HG03565 (cell line): ENCODE data around the gene EMCN.

Experiments
- ATAC-seq: cut with Tn5 transposase; IDR thresholded peaks from one replicate; pipeline ENCODE4 v1.9.1; 2021; ENCODE audit warnings: mild to moderate bottlenecking, moderate library complexity; ENCODE audit not compliant: unreplicated experiment

Gene EMCN

DNA sequence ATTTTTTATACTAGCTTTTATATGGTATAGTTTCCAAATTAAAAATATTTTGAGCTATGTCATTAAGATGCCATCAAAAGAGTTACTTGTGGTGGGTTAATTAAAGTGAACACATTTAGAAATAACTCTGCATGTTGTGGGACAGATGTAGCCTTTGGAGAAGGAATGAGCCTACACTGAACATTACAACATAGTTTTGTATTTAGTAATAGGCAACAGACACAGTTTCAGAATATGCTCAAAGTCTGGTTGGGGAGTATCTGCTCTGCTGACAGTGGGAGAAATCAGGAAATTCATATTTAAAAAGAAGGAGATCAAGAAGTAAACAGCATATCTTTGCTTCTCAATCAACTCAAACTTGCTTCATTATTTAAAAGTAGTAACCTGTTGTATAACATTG lies 23.7 kb downstream of the EMCN start:
- ATAC-seq = no peak

DNA sequence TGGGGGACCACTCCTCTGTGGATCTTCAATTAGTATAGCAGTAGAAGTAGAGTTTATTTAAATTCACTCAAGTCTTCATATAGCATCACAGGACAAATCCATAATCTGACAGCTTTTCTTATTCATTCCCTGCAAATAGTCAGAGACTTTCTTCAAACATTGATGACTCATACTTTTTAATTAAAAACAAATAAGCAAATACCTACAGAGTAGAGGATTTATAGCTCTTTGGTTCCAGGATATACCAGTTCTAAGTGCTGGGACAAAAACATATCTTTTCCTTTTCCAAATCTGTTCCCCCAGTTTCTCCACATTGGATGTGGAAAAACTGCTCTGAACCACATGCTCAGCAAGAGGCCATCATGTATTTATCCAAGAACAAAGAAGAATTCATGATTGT lies 24.1 kb downstream of the EMCN start:
- no peak for ATAC-seq

- ATAC-seq = no peak
Measured at GRCh38 chr4:100492129-100492528, 25.7 kb downstream of the EMCN start.

DNA sequence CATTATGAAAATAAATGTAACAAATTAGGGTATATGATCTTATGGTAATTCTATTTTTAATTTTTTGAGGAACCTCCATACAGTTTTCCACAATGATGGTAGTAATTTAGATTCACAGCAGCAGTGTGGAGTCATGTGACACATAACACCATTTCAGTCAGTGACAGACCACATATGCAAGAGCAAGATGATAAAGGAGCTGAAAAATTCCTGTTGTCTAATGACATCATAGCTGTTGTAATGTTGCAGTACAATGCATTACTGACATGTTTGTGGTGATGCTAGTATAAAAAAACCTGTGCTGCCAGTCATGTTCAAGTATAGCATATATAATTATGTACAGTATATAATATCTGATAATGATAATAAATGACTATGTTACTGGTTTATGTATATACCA lies 28.5 kb downstream of the EMCN start:
- ATAC-seq = no peak

- no peak for ATAC-seq
Measured at GRCh38 chr4:100486496-100486895, 31.3 kb downstream of the EMCN start.

GRCh38 chr4:100483796-100484195 lies 34.0 kb downstream of the EMCN start:
- ATAC-seq = no peak

- no peak for ATAC-seq
Measured at GRCh38 chr4:100479971-100480370, 37.9 kb downstream of the EMCN start.

DNA sequence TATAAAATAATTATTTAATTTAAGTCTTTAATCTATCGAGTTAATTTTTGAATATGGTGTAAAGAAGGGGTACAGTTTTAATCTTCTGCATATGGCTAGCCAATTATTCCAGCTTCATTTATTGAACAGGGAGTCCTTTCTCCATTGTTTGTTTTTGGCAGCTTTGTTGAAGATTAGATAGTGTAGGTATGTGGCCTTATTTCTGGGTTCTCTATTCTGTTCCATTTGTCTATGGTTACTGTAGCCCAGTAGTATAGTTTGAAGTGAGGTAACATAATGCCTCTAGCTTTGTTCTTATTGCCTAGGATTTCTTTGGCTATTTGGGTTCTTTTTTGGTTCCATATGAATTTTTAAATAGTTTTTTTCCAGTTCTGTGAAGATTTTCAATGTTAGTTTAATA lies 48.3 kb downstream of the EMCN start:
- no peak for ATAC-seq

GRCh38 chr4:100466501-100466900 lies 51.3 kb downstream of the EMCN start:
- no peak for ATAC-seq

DNA sequence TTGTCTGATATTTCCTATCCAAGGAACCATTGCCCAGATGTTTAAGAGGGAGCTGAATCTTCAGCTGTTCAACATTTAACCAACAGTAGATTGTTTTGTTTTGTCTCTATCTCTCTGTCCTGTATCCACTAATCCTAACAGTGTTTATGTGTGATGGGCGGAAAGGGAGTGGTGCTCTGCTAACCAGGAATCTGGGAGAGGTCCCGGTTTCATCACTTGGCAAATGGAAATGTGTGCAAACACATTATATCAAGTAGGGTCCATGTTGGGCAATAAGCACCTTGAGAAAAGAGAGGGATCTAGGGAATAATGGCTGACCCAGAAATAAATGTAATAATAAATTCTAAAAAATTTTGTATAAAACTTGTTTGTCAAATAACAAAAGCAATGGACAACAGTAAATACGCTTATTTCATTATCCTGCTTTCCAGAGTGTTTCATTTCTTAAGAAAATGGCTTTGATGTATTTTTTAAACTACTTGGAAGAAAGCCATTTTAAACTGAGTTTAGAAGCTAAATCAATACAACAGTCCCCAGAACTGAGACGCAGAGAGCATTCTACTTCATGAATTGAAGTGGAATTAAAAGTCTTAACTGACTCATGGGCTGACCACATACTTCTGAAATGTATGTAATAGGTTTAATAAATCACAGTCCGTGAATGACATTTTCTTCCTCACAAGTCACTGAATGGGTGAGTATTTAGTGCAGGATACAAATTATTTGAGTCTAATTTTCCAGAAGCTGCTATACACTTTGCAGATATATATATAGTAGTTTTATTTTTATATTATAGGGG lies 55.8 kb downstream of the EMCN start:
- no peak for ATAC-seq

GRCh38 chr4:100450449-100450848 lies 67.4 kb downstream of the EMCN start:
- no peak for ATAC-seq

DNA sequence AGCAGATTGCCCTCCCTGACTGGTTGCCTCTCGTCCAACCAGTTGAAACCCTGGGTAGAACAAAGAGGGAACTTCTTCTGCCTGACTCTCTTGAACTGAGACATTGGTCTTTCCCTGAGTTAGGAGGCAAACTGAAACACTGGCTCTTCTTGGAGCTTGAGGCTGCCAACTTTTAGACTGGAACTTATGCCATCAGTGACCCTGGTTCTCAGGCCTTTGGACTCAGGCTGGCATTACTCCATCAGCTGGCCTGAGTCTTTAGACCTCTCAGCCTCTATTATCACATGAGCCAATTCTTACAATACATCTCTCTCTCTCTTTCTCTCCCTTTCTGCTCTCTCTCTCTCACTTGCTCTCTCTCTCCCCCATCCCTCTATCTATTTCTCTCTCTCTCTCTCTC lies 86.4 kb downstream of the EMCN start:
- ATAC-seq = no peak

- no peak for ATAC-seq
Measured at GRCh38 chr4:100430451-100430850, 87.4 kb downstream of the EMCN start.

DNA sequence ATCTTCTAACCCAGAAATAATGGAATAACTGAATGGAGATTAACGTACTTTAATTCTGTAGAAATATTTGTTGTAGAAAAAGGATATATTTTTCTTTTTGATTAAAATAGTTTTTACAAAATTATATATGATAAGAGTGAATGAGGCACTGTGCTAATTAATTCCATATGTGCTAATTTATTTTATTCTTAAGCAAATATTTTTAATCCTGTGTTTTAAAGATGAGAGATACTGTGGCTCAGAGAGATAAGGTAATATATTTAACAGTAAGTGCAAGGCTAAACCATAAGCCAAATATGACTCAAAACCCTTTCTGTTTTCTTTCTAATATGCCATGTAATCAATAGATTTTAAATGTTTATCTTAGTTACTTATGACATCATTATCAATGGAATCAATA lies 88.2 kb downstream of the EMCN start:
- ATAC-seq = no peak

GRCh38 chr4:100428051-100428450 lies 89.8 kb downstream of the EMCN start:
- no peak for ATAC-seq

- ATAC-seq = no peak
Measured at GRCh38 chr4:100424376-100424775, 93.4 kb downstream of the EMCN start.

GRCh38 chr4:100422894-100423293 lies 94.9 kb downstream of the EMCN start:
- ATAC-seq = no peak

GRCh38 chr4:100421361-100421978 lies 96.4 kb downstream of the EMCN start:
- no peak for ATAC-seq

DNA sequence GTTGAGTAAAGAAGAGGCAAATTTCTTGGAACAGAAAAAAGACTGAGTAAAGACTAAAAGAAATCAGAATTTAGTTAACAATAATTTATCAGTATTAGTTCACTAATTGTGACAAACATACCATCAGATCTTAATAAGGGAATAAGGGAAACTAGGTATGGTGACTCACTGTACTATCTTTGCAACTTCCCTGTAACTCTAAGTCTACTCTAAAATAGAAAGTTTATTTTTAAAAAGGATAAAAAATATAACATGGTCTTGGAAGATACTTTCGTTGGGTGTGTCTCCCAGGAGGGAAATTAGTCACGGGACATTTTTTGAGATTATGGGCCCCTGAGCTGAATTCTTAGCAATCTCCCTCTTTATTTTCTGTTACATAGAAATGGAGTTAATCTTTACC lies 97.3 kb downstream of the EMCN start:
- no peak for ATAC-seq

DNA sequence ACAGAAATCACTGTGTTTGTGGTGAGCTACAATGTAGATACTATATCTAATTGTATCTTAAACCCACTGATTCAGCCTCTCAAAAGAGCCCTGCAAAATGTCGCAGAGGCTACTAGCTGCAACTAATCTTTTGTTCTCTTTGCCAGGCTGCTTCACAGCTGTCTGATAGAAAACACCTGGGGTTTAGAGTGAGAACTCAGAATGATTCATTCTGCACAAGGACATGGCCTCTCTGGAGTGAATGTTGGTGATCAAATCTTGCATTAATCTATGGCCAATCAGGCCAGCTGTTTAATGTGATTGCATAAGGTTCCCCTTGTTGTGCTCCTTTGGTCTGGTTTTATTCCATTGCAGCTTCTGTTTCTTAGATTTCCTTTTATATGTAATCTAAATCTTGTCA lies 100.3 kb downstream of the EMCN start:
- no peak for ATAC-seq

DNA sequence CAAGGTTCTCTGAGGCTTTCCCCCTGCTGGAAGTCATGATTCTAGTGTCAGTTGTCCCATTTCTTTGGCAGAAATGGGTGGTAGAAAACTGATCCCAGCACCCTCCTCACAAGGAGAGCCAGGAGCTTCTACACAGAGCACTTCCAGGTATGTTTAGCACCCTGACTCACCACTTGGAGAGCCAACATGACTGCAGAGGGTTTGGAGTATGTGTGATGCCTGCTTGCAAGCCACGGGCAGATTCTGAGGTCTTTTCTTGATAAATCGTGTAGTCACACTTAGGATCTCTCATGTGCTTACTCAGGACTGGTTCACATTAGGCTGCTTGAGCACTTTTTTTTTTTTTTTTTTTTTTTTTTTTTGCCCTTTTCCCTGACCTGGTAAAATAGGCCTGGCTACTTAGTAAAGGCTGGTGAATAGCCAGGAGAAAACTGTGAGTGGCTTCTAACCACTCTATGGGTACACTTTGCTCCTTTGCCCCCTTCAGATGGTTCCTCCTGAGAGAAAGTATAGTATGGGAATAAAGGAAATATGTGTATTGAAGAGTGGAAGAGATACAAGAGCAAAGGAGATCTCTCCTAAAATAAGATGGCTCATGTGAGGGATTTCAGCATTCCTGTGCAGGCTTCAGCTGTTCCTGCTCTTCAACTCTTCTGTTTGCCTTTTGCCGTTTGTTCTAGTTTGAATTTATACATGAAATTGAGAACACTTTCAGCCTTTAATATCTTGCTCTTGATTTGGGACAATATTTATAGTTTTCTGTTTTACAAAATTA lies 103.6 kb downstream of the EMCN start:
- ATAC-seq = no peak

DNA sequence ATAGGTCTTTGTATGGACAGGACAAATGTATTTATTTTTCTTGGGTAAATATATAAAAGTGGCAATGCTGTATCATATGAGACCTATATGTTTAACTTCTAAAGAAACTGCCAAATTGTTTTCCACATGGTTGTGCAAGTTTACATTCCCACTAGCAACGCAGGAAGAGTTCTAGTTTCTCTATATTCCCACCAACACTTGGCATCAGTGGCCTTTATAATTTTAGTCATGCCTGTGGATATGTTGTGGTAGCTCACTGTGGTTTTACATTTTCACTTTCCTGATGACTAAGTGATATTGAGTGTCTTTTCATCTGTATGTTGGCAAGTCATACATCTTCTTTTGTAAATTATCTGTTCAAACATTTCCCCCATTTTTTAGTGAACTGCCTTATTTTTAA lies 126.0 kb downstream of the EMCN start:
- ATAC-seq = peak; percentile 79
